Right atrium auricular region (tissue), 2 donors: ENCODE results near the gene ZNF500. TPM values are rescaled to one million over a fixed set of nuclear protein-coding genes. Genes with fewer than 3 reads are reported as not detected.

Experiments used
- DNase-seq: peaks from one replicate; pipeline ENCODE4 v3.0.0-alpha.2; 2019; ENCODE audit warnings: low spot score
- H3K27ac ChIP-seq, 2 donors: fragments of 200-600 bp; sonication (generic); 1 replicate in 1 of 2; 2 replicates in 1 of 2; pipeline ENCODE4 v1.5.1; 2016 to 2019
- H3K27me3 ChIP-seq, 2 donors: fragments of 200-600 bp; sonication (generic); one replicate each; pipeline versions ENCODE4 v1.5.1 to v1.6.0; 2017 to 2019
- H3K36me3 ChIP-seq: fragments of 200-600 bp; sonication (generic); one replicate; pipeline ENCODE4 v1.5.1; 2016
- H3K4me1 ChIP-seq, 2 donors: fragments of 200-600 bp; sonication (generic); one replicate each; pipeline versions ENCODE4 v1.5.1 to v1.6.0; 2017 to 2019
- H3K4me3 ChIP-seq, 2 donors: fragments of 200-600 bp; sonication (generic); 1 replicate in 1 of 2; 2 replicates in 1 of 2; pipeline ENCODE4 v1.5.1; 2017 to 2019; ENCODE audit warnings: mild to moderate bottlenecking in 1 of 2, moderate library complexity in 1 of 2
- H3K9me3 ChIP-seq, 2 donors: fragments of 200-600 bp; sonication (generic); one replicate each; pipeline ENCODE4 v1.5.1; 2019
- CTCF ChIP-seq, 2 donors: fragments of 200-600 bp; sonication (generic); IDR thresholded peaks; one replicate each; pipeline ENCODE4 v1.5.1; 2019; ENCODE audit warnings: antibody characterized with exemption in 2 of 2
- total RNA-seq, 2 donors: library from RNA; depleted of rRNA; stranded (reverse); fragments of >200 nt; gene quantifications; one replicate each; pipeline ENCODE4 v1.1.0, GENCODE V29; 2016

The ZNF500 gene
- total RNA-seq, 2 donors from 2014 or later, result 4.3 to 7.5 TPM

GRCh38 chr16:4755687-4756086, 11.3 kb downstream of the ZNF500 start:
- H3K9me3 ChIP-seq, result peaks cover 0 to 3% of the 10 kb centered on the region in 2 donors
- no peak for TF ChIP-seq CTCF (IDR thresholded peaks at IDR 0.05)
- no peak for DNase-seq

GRCh38 chr16:4754865-4755264, 12.1 kb downstream of the ZNF500 start:
- no peak for DNase-seq

More at GRCh38 chr16:4755687-4756086, 11.3 kb downstream of the ZNF500 start:
- H3K4me1 ChIP-seq, result no peaks in the 10 kb centered on the region
- H3K27ac ChIP-seq, result no peak overlapping the region
- peaks cover 89% of the 10 kb centered on the region for H3K36me3 ChIP-seq
- H3K4me3 ChIP-seq, result no peak overlapping the region
- H3K27me3 ChIP-seq, result no peaks in the 10 kb centered on the region

GRCh38 chr16:4753227-4753626, 13.7 kb downstream of the ZNF500 start:
- H3K4me1 ChIP-seq, result no peaks in the 10 kb centered on the region
- DNase-seq, result no peak
- H3K27me3 ChIP-seq, result no peaks in the 10 kb centered on the region

More at GRCh38 chr16:4754865-4755264, 12.1 kb downstream of the ZNF500 start:
- Histone ChIP-seq H3K27ac (no peak overlapping the region), H3K4me1 (no peaks in the 10 kb centered on the region), H3K36me3 (peaks cover 81% of the 10 kb centered on the region), H3K4me3 (no peak overlapping the region), H3K9me3 (peaks cover 0 to 3% of the 10 kb centered on the region in 2 donors), H3K27me3 (no peaks in the 10 kb centered on the region)
- no peak for TF ChIP-seq CTCF (IDR thresholded peaks at IDR 0.05)

GRCh38 chr16:4752351-4753100, 14.4 kb downstream of the ZNF500 start:
- Histone ChIP-seq H3K27me3 (no peaks in the 10 kb centered on the region), H3K27ac (no peak overlapping the region), H3K9me3 (peaks cover 0 to 3% of the 10 kb centered on the region in 2 donors), H3K36me3 (peaks cover 60% of the 10 kb centered on the region), H3K4me3 (no peak overlapping the region), H3K4me1 (no peaks in the 10 kb centered on the region)
- no peak for DNase-seq
- no peak for TF ChIP-seq CTCF (IDR thresholded peaks at IDR 0.05)

More at GRCh38 chr16:4753227-4753626, 13.7 kb downstream of the ZNF500 start:
- H3K36me3 ChIP-seq, result peaks cover 66% of the 10 kb centered on the region
- peaks cover 0 to 3% of the 10 kb centered on the region in 2 donors for H3K9me3 ChIP-seq
- H3K4me3 ChIP-seq, result no peak overlapping the region
- H3K27ac ChIP-seq, result no peak overlapping the region
- no peak for TF ChIP-seq CTCF (IDR thresholded peaks at IDR 0.05)

GRCh38 chr16:4750896-4751295, 16.1 kb downstream of the ZNF500 start:
- DNase-seq, result no peak
- Histone ChIP-seq H3K4me1 (no peaks in the 10 kb centered on the region), H3K9me3 (peaks cover 0 to 3% of the 10 kb centered on the region in 2 donors), H3K36me3 (peaks cover 51% of the 10 kb centered on the region), H3K27ac (no peak overlapping the region), H3K4me3 (no peak overlapping the region), H3K27me3 (no peaks in the 10 kb centered on the region)
- TF ChIP-seq CTCF (IDR thresholded peaks at IDR 0.05), result no peak
